OCI-LY7 (cell line): ENCODE measurements around the gene VWDE. TPM values are rescaled to one million over a fixed set of nuclear protein-coding genes. Genes with fewer than 3 reads are reported as not detected.

Source experiments
- BruUV-seq: library from RNA; stranded (reverse); fragments of 400-500 nt; replicated peaks from 2 replicates; lab custom pipeline; 2021; lab: Mats Ljungman, UMichigan
- CTCF ChIA-PET: fragments of 300-600 bp; sonication (Branson Sonifier 250); formaldehyde crosslinking; loops from one replicate; lab custom pipeline; 2022; ENCODE audit warnings: antibody characterized with exemption; ENCODE audit not compliant: unreplicated experiment; lab: Charles Lee
- POLR2A ChIA-PET: fragments of 300-600 bp; sonication (Branson Sonifier 250); formaldehyde crosslinking; loops from one replicate; lab custom pipeline; 2022; ENCODE audit warnings: antibody characterized with exemption; lab: Charles Lee
- DNase-seq: peaks from one replicate; pipeline ENCODE4 v3.0.0-alpha.2; 2015; ENCODE audit warnings: low spot score
- H2AFZ ChIP-seq: fragments of 200-600 bp; sonication (generic), shearing (Covaris generic); 2 replicates; pipeline ENCODE4 v1.6.1; 2014; ENCODE audit warnings: mild to moderate bottlenecking, antibody characterized with exemption, low read length, moderate library complexity
- H3K27ac ChIP-seq: fragments of 200-600 bp; sonication (generic); 2 replicates; pipeline ENCODE4 v1.5.1; 2014; ENCODE audit warnings: mixed run types, low read depth, mild to moderate bottlenecking, moderate library complexity, low read length, inconsistent platforms; ENCODE audit not compliant: poor library complexity, severe bottlenecking
- H3K36me3 ChIP-seq: fragments of 200-600 bp; sonication (generic); 2 replicates; pipeline ENCODE4 v1.6.1; 2014; ENCODE audit warnings: mild to moderate bottlenecking, antibody characterized with exemption, low read length, moderate library complexity, mixed read lengths; ENCODE audit not compliant: insufficient read depth
- H3K4me1 ChIP-seq: fragments of 200-600 bp; sonication (generic); 2 replicates; pipeline ENCODE4 v1.5.1; 2014; ENCODE audit warnings: mild to moderate bottlenecking, low read length; ENCODE audit not compliant: insufficient read depth, poor library complexity, severe bottlenecking
- H3K4me2 ChIP-seq: fragments of 200-600 bp; sonication (generic); 2 replicates; pipeline ENCODE4 v1.6.1; 2014; ENCODE audit warnings: mild to moderate bottlenecking, low read length
- H3K4me3 ChIP-seq: fragments of 200-600 bp; sonication (generic); 2 replicates; pipeline ENCODE4 v1.5.1; 2014; ENCODE audit warnings: mild to moderate bottlenecking, low read depth, low read length; ENCODE audit not compliant: poor library complexity, severe bottlenecking
- H3K79me2 ChIP-seq: fragments of 200-600 bp; sonication (generic); 2 replicates; pipeline ENCODE4 v1.6.1; 2016; ENCODE audit warnings: low read depth, mild to moderate bottlenecking, low read length, moderate library complexity, mixed read lengths; ENCODE audit not compliant: insufficient read depth
- H3K9me2 ChIP-seq: fragments of 200-600 bp; sonication (generic); 2 replicates; pipeline ENCODE4 v1.6.1; 2016; ENCODE audit warnings: mild to moderate bottlenecking, low read length, mixed read lengths; ENCODE audit not compliant: insufficient read depth
- H3K9me3 ChIP-seq: fragments of 200-600 bp; sonication (generic); 2 replicates; pipeline ENCODE4 v1.6.1; 2014; ENCODE audit warnings: mild to moderate bottlenecking, mixed run types, low read length, mixed read lengths
- H4K20me1 ChIP-seq: fragments of 200-600 bp; sonication (generic); 2 replicates; pipeline ENCODE4 v1.6.1; 2014; ENCODE audit warnings: mild to moderate bottlenecking, antibody characterized with exemption, low read length, moderate library complexity, mixed read lengths; ENCODE audit not compliant: insufficient read depth
- CTCF ChIP-seq: fragments of 200-600 bp; sonication (generic); conservative IDR thresholded peaks from 2 replicates; pipeline ENCODE4 v1.5.1; 2014; ENCODE audit warnings: mild to moderate bottlenecking, antibody characterized with exemption, low read length, moderate library complexity, mixed read lengths
- EZH2phosphoT487 ChIP-seq: fragments of 200-600 bp; sonication (generic); IDR thresholded peaks from 2 replicates; pipeline ENCODE4 v1.6.1; 2018; ENCODE audit warnings: low read depth, borderline replicate concordance, mild to moderate bottlenecking, mixed run types, antibody characterized with exemption, low read length, moderate library complexity, mixed read lengths
- intact Hi-C: fragments of 100-400 bp; cut with micrococcal nuclease; formaldehyde crosslinking; loops from one replicate; pipeline ENCODE4 v1.10.0; 2022; ENCODE audit not compliant: unreplicated experiment
- total RNA-seq, 2 experiments: library from RNA; depleted of rRNA in 1 of 2; stranded (reverse); fragments of >200 nt in 1 of 2; shearing (Covaris generic) in 1 of 2; gene quantifications; 2 replicates each; pipeline ENCODE4 v1.2.3, GENCODE V29; 2014 to 2022

Gene VWDE
- total RNA-seq, 2 experiments from 2014 or later: not detected

GRCh38 chr7:12322284-12322902, 81.3 kb downstream of the VWDE start:
- intact Hi-C loops: loop anchor here (1.0 to 5.0 kb wide), 2 partner anchors 255 to 895 kb away; no protein-coding TSS in a partner anchor
- peak; percentile 83 for TF ChIP-seq CTCF
- TF ChIP-seq EZH2phosphoT487: no peak
- DNase-seq: peak; percentile 11
- Histone ChIP-seq H3K4me3 (no peak overlapping the region), H4K20me1 (no peaks in the 10 kb centered on the region), H3K9me2 (no peaks in the 10 kb centered on the region), H3K36me3 (no peaks in the 10 kb centered on the region), H2AFZ (no peak overlapping the region), H3K79me2 (no peaks in the 10 kb centered on the region), H3K27ac (no peak overlapping the region), H3K4me1 (no peaks in the 10 kb centered on the region), H3K4me2 (no peak overlapping the region), H3K9me3 (no peaks in the 10 kb centered on the region)
- ChIA-PET CTCF (no interaction called here), POLR2A (interaction anchor here (0.6 to 0.7 kb wide), 2 partner anchors 22 to 285 kb away, joined by 3 read pairs; no protein-coding TSS in a partner anchor)
- no TSS peak for BruUV-seq

DNA sequence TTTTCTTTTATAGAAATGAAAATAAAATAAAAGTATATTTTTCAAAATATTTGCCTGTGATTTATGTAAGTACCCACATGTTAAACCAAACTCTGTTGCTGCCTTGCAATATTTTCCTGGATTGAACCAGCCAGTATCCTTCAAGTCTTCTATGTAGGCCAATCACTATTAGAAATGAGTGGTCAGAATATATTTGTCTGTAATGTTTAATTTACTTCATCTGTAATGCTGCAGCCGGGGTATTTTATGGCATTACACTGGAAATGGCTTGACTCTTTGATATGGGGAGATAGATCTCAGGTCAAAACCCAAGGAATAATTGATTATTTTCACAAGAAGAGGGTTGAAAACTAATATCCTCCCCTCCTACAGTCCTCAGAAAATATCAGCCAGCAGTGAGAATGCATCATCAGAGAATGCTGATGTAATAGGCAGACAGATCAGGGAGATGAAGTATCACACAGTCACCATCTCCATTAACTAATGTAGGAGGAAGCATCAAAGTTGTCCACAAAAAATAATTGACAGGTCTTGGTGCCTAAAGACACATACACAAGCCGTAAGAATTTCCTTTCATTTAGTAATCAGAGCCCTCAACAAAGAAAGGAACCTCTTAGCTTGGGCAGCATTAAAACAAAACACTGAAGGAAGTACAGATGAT, 82.5 kb downstream of the VWDE start:
- Histone ChIP-seq H3K4me3 (no peak overlapping the region), H3K36me3 (no peaks in the 10 kb centered on the region), H3K27ac (no peak overlapping the region), H3K9me2 (no peaks in the 10 kb centered on the region), H2AFZ (no peak overlapping the region), H3K9me3 (no peaks in the 10 kb centered on the region), H4K20me1 (no peaks in the 10 kb centered on the region), H3K4me2 (no peak overlapping the region), H3K79me2 (no peaks in the 10 kb centered on the region), H3K4me1 (no peaks in the 10 kb centered on the region)
- BruUV-seq: no TSS peak
- no peak for DNase-seq
- intact Hi-C loops: loop anchor here (5.0 kb wide), 1 partner anchor 894 kb away; no protein-coding TSS in a partner anchor
- no peak for TF ChIP-seq CTCF
- TF ChIP-seq EZH2phosphoT487: no peak
- POLR2A ChIA-PET: no interaction called here
- CTCF ChIA-PET: no interaction called here
